ENCODE data around the gene FAM193B.

GRCh38 chr5:177596775-177597238 is 42.4 kb upstream of the FAM193B start:
- TF ChIP-seq CTCF (IDR thresholded peaks at IDR 0.05) (no peak), POLR2A (IDR thresholded peaks at IDR 0.05) (no peak)

All from sigmoid colon (tissue), 3 donors.